DOHH2 (cell line): Measurements from ENCODE around the gene PAOX.

ENCODE experiments used
- H3F3A ChIP-seq: fragments of 200-600 bp; sonication (generic), shearing (Covaris generic); 2 replicates; pipeline ENCODE4 v1.6.0; 2016; ENCODE audit warnings: antibody characterized with exemption, mild to moderate bottlenecking; ENCODE audit not compliant: control insufficient read depth, insufficient read depth
- H3K27ac ChIP-seq: fragments of 200-600 bp; sonication (generic); 2 replicates; pipeline ENCODE4 v1.5.1; 2014; ENCODE audit warnings: low read depth, mild to moderate bottlenecking, low read length, moderate library complexity
- H3K27me3 ChIP-seq: fragments of 200-600 bp; sonication (generic); 2 replicates; pipeline ENCODE4 v1.6.1; 2014; ENCODE audit warnings: mild to moderate bottlenecking, low read length, mixed read lengths; ENCODE audit not compliant: control insufficient read depth
- H3K36me3 ChIP-seq: fragments of 200-600 bp; sonication (generic); 2 replicates; pipeline ENCODE4 v1.6.1; 2014; ENCODE audit warnings: mild to moderate bottlenecking, low read length, moderate library complexity, mixed read lengths; ENCODE audit not compliant: control insufficient read depth
- H3K4me1 ChIP-seq: fragments of 200-600 bp; sonication (generic); 2 replicates; pipeline ENCODE4 v1.6.1; 2014; ENCODE audit warnings: mild to moderate bottlenecking, low read length, mixed read lengths; ENCODE audit not compliant: control insufficient read depth
- H3K4me2 ChIP-seq: fragments of 200-600 bp; sonication (generic); 2 replicates; pipeline ENCODE4 v1.6.0; 2014; ENCODE audit warnings: mild to moderate bottlenecking, low read length, moderate library complexity
- H3K4me3 ChIP-seq: fragments of 200-600 bp; sonication (generic); 2 replicates; pipeline ENCODE4 v1.5.1; 2014; ENCODE audit warnings: mild to moderate bottlenecking, low read length, mixed read lengths
- H3K79me2 ChIP-seq: fragments of 200-600 bp; sonication (generic); 2 replicates; pipeline ENCODE4 v1.6.1; 2014; ENCODE audit warnings: mild to moderate bottlenecking, low read length, mixed read lengths; ENCODE audit not compliant: control insufficient read depth
- H3K9me2 ChIP-seq: fragments of 200-600 bp; sonication (generic); replicated peaks from 2 replicates; pipeline ENCODE4 v1.6.1; 2014; ENCODE audit warnings: mild to moderate bottlenecking, low read length, mixed read lengths; ENCODE audit not compliant: control insufficient read depth
- H3K9me3 ChIP-seq: fragments of 200-600 bp; sonication (generic); 2 replicates; pipeline ENCODE4 v1.6.1; 2014; ENCODE audit warnings: antibody characterized with exemption, low read length, mixed read lengths; ENCODE audit not compliant: control insufficient read depth, insufficient read depth
- H4K20me1 ChIP-seq: fragments of 200-600 bp; sonication (generic); 2 replicates; pipeline ENCODE4 v1.6.0; 2014; ENCODE audit warnings: low read depth, mild to moderate bottlenecking, antibody characterized with exemption, low read length, moderate library complexity; ENCODE audit not compliant: control insufficient read depth, insufficient read depth
- CTCF ChIP-seq: fragments of 200-600 bp; sonication (generic); IDR thresholded peaks from one replicate; pipeline ENCODE4 v1.5.1; 2014; ENCODE audit warnings: antibody characterized with exemption, mild to moderate bottlenecking, low read depth, low read length; ENCODE audit not compliant: poor library complexity, severe bottlenecking
- EZH2phosphoT487 ChIP-seq: fragments of 200-600 bp; sonication (generic); IDR thresholded peaks from 2 replicates; pipeline ENCODE4 v1.6.1; 2017; ENCODE audit warnings: borderline replicate concordance, mild to moderate bottlenecking, antibody characterized with exemption, low read length, moderate library complexity, mixed read lengths

The PAOX gene

GRCh38 chr10:133399123-133399601, 20.1 kb downstream of the PAOX start:
- peaks cover 79% of the 10 kb centered on the region for H3K36me3 ChIP-seq
- TF ChIP-seq CTCF: no peak
- no peak for TF ChIP-seq EZH2phosphoT487
- peaks cover 71% of the 10 kb centered on the region for H3K79me2 ChIP-seq
- no peaks in the 10 kb centered on the region for H3K9me3 ChIP-seq
- H4K20me1 ChIP-seq: peaks cover 5% of the 10 kb centered on the region; the same call in 1 of the 2 replicates
- no peak overlapping the region for H3K4me3 ChIP-seq
- no peaks in the 10 kb centered on the region for H3K27me3 ChIP-seq
- no peaks in the 10 kb centered on the region for H3K9me2 ChIP-seq
- no peak overlapping the region for H3K4me2 ChIP-seq
- no peaks in the 10 kb centered on the region for H3F3A ChIP-seq
- H3K4me1 ChIP-seq: peaks cover 10% of the 10 kb centered on the region
- H3K27ac ChIP-seq: no peak overlapping the region

- no peak overlapping the region for H3K27ac ChIP-seq
- TF ChIP-seq CTCF (no peak), EZH2phosphoT487 (no peak)
- peaks cover 70% of the 10 kb centered on the region for H3K79me2 ChIP-seq
- H3K9me3 ChIP-seq: no peaks in the 10 kb centered on the region
- peaks cover 6% of the 10 kb centered on the region for H4K20me1 ChIP-seq
- no peaks in the 10 kb centered on the region for H3K9me2 ChIP-seq
- 0 out of 2 replicates have a peak, but pooled peaks cover 4% of the 10 kb centered on the region for H3F3A ChIP-seq
- no peak overlapping the region for H3K4me3 ChIP-seq
- peaks cover 84% of the 10 kb centered on the region for H3K36me3 ChIP-seq
- no peak overlapping the region for H3K4me2 ChIP-seq
- peaks cover 16% of the 10 kb centered on the region for H3K4me1 ChIP-seq
- H3K27me3 ChIP-seq: no peaks in the 10 kb centered on the region
These were observed 21.8 kb downstream of the PAOX start for GRCh38 chr10:133400624-133401424.

GRCh38 chr10:133401500-133401899, 22.4 kb downstream of the PAOX start:
- H3K4me2 ChIP-seq: no peak overlapping the region
- peaks cover 6% of the 10 kb centered on the region for H4K20me1 ChIP-seq
- no peaks in the 10 kb centered on the region for H3K9me3 ChIP-seq
- H3K4me1 ChIP-seq: peaks cover 20% of the 10 kb centered on the region
- peaks cover 82% of the 10 kb centered on the region for H3K36me3 ChIP-seq
- H3K9me2 ChIP-seq: no peaks in the 10 kb centered on the region
- TF ChIP-seq EZH2phosphoT487 (no peak), CTCF (no peak)
- peaks cover 70% of the 10 kb centered on the region for H3K79me2 ChIP-seq
- H3K27ac ChIP-seq: no peak overlapping the region
- no peaks in the 10 kb centered on the region for H3K27me3 ChIP-seq
- H3K4me3 ChIP-seq: no peak overlapping the region
- H3F3A ChIP-seq: 0 out of 2 replicates have a peak, but pooled peaks cover 4% of the 10 kb centered on the region
